A673 (cell line): ENCODE data around the gene ARMH2. TPM values are rescaled to one million over a fixed set of nuclear protein-coding genes. Genes with fewer than 3 reads are reported as not detected.

ENCODE experiments used
- BruUV-seq: library from RNA; stranded (reverse); fragments of 400-500 nt; replicated peaks from 2 replicates; lab custom pipeline; 2021; lab: Mats Ljungman, UMichigan
- CTCF ChIA-PET: fragments of 300-600 bp; sonication (Branson Sonifier 250); formaldehyde crosslinking; loops from one replicate; lab custom pipeline; 2022; ENCODE audit warnings: antibody characterized with exemption; lab: Charles Lee
- POLR2A ChIA-PET: fragments of 300-600 bp; sonication (Branson Sonifier 250); formaldehyde crosslinking; loops from one replicate; lab custom pipeline; 2022; ENCODE audit warnings: antibody characterized with exemption; ENCODE audit not compliant: low non-redundant PET; lab: Charles Lee
- DNase-seq: peaks from one replicate; pipeline ENCODE4 v3.0.0-alpha.2; 2015; ENCODE audit warnings: low spot score
- H3K27ac ChIP-seq: fragments of 200-600 bp; sonication (generic); 2 replicates; pipeline ENCODE4 v1.5.1; 2016; ENCODE audit warnings: mixed run types, low read depth, mild to moderate bottlenecking, mixed read lengths, antibody characterized with exemption, low read length; ENCODE audit not compliant: poor library complexity, severe bottlenecking
- H3K27me3 ChIP-seq: fragments of 200-600 bp; sonication (generic); replicated peaks from 2 replicates; pipeline ENCODE4 v1.6.1; 2017; ENCODE audit warnings: mixed run types, low read depth, mild to moderate bottlenecking, mixed read lengths, antibody characterized with exemption, low read length; ENCODE audit not compliant: insufficient read depth, poor library complexity
- H3K36me3 ChIP-seq: fragments of 200-600 bp; sonication (generic); 2 replicates; pipeline ENCODE4 v1.6.1; 2016; ENCODE audit warnings: mixed run types, mild to moderate bottlenecking, mixed read lengths, antibody characterized with exemption, low read length; ENCODE audit not compliant: insufficient read depth, poor library complexity, severe bottlenecking
- H3K4me1 ChIP-seq: fragments of 200-600 bp; sonication (generic); 2 replicates; pipeline ENCODE4 v1.6.1; 2017; ENCODE audit warnings: mixed run types, mild to moderate bottlenecking, mixed read lengths, antibody characterized with exemption, low read length; ENCODE audit not compliant: insufficient read depth, poor library complexity, severe bottlenecking
- H3K4me3 ChIP-seq: fragments of 200-600 bp; sonication (generic); 2 replicates; pipeline ENCODE4 v1.5.1; 2016; ENCODE audit warnings: low read depth, mixed run types, mild to moderate bottlenecking, mixed read lengths, low read length; ENCODE audit not compliant: poor library complexity, severe bottlenecking
- H3K9me3 ChIP-seq: fragments of 200-600 bp; sonication (generic); 2 replicates; pipeline ENCODE4 v1.6.1; 2016; ENCODE audit warnings: mixed run types, low read depth, mild to moderate bottlenecking, mixed read lengths, antibody characterized with exemption, low read length; ENCODE audit not compliant: poor library complexity, severe bottlenecking
- CTCF ChIP-seq: fragments of 300-800, 200-600 bp; sonication (generic); conservative IDR thresholded peaks from 2 replicates; pipeline ENCODE4 v1.5.1; 2017; ENCODE audit warnings: low read depth, mild to moderate bottlenecking, antibody characterized with exemption, low read length, moderate library complexity, mixed read lengths
- EZH2 ChIP-seq: fragments of 200-600 bp; sonication (generic); IDR thresholded peaks from 2 replicates; pipeline ENCODE4 v1.6.1; 2017; ENCODE audit warnings: borderline replicate concordance, low read depth, mild to moderate bottlenecking, mixed read lengths, antibody characterized with exemption, low read length; ENCODE audit not compliant: poor library complexity, severe bottlenecking
- intact Hi-C: fragments of 100-400 bp; cut with micrococcal nuclease; formaldehyde crosslinking; loops from one replicate; pipeline ENCODE4 v1.10.0; 2022; ENCODE audit not compliant: unreplicated experiment
- total RNA-seq: library from RNA; stranded (reverse); gene quantifications from 2 replicates; pipeline ENCODE4 v1.2.3, GENCODE V29; 2021

ARMH2 gene
- total RNA-seq, 1 experiment from 2014 or later = not detected

- no peak overlapping the region for H3K4me3 ChIP-seq
- ChIA-PET POLR2A (no interaction called here), CTCF (no interaction called here)
- H3K27ac ChIP-seq = no peak overlapping the region
- intact Hi-C loops = no loop called here
- H3K36me3 ChIP-seq = no peaks in the 10 kb centered on the region
- BruUV-seq = no TSS peak
- TF ChIP-seq CTCF = no peak
- no peak for TF ChIP-seq EZH2
- H3K9me3 ChIP-seq = no peaks in the 10 kb centered on the region
- no peak for DNase-seq
- peaks cover 10% of the 10 kb centered on the region for H3K4me1 ChIP-seq
- H3K27me3 ChIP-seq = no peaks in the 10 kb centered on the region
Observed at GRCh38 chr6:24799541-24799915, 811 bp upstream of the ARMH2 start.

- H3K27ac ChIP-seq = no peak overlapping the region
- POLR2A ChIA-PET = interaction anchor here (0.7 kb wide), 1 partner anchor 38 kb away, joined by 4 read pairs; no protein-coding TSS in a partner anchor
- TF ChIP-seq EZH2 (no peak), CTCF (no peak)
- H3K4me3 ChIP-seq = no peak overlapping the region
- no peaks in the 10 kb centered on the region for H3K9me3 ChIP-seq
- intact Hi-C loops = no loop called here
- no TSS peak for BruUV-seq
- CTCF ChIA-PET = no interaction called here
- peaks cover 10% of the 10 kb centered on the region for H3K4me1 ChIP-seq
- no peaks in the 10 kb centered on the region for H3K27me3 ChIP-seq
- no peaks in the 10 kb centered on the region for H3K36me3 ChIP-seq
- DNase-seq = peak; percentile 68
Observed at GRCh38 chr6:24797596-24798216, 1.0 kb downstream of the ARMH2 start.

- CTCF ChIA-PET = no interaction called here
- no peaks in the 10 kb centered on the region for H3K36me3 ChIP-seq
- no peaks in the 10 kb centered on the region for H3K27me3 ChIP-seq
- no peak overlapping the region for H3K4me3 ChIP-seq
- TF ChIP-seq EZH2 = no peak
- no peak overlapping the region for H3K27ac ChIP-seq
- POLR2A ChIA-PET = no interaction called here
- H3K9me3 ChIP-seq = no peaks in the 10 kb centered on the region
- intact Hi-C loops = no loop called here
- H3K4me1 ChIP-seq = peaks cover 10% of the 10 kb centered on the region
- no peak for DNase-seq
- BruUV-seq = no TSS peak
Observed at GRCh38 chr6:24796616-24797290, 2.0 kb downstream of the ARMH2 start.

- intact Hi-C loops = no loop called here
- ChIA-PET CTCF (no interaction called here), POLR2A (no interaction called here)
- H3K27ac ChIP-seq = no peak overlapping the region
- no TSS peak for BruUV-seq
- no peaks in the 10 kb centered on the region for H3K27me3 ChIP-seq
- no peak for DNase-seq
- no peak overlapping the region for H3K4me3 ChIP-seq
- TF ChIP-seq CTCF (no peak), EZH2 (no peak)
- H3K36me3 ChIP-seq = no peaks in the 10 kb centered on the region
- no peaks in the 10 kb centered on the region for H3K9me3 ChIP-seq
- peaks cover 10% of the 10 kb centered on the region for H3K4me1 ChIP-seq
Observed at GRCh38 chr6:24795106-24795505, 3.6 kb downstream of the ARMH2 start.
